ENCODE data around the gene ARRB1.

- TF ChIP-seq POLR2AphosphoS5 (IDR thresholded peaks at IDR 0.05; ENCODE audit: low read depth, low read length) (no peak), POLR2A (IDR thresholded peaks at IDR 0.05; ENCODE audit: low read depth, low read length) (no peak), TAF1 (IDR thresholded peaks at IDR 0.05; ENCODE audit: borderline replicate concordance, low read depth, low read length) (no peak)
Observed at GRCh38 chr11:75230621-75231020, 120.8 kb downstream of the ARRB1 start.

Data from GM12892 (cell line).